ENCODE measurements around the gene PLEKHG4B.
"Not testable (repeated sequence)": the region's sequence is repeated elsewhere in the genome, so short reads cannot be mapped to it uniquely, and the experiment has no call there.

The PLEKHG4B gene

DNA sequence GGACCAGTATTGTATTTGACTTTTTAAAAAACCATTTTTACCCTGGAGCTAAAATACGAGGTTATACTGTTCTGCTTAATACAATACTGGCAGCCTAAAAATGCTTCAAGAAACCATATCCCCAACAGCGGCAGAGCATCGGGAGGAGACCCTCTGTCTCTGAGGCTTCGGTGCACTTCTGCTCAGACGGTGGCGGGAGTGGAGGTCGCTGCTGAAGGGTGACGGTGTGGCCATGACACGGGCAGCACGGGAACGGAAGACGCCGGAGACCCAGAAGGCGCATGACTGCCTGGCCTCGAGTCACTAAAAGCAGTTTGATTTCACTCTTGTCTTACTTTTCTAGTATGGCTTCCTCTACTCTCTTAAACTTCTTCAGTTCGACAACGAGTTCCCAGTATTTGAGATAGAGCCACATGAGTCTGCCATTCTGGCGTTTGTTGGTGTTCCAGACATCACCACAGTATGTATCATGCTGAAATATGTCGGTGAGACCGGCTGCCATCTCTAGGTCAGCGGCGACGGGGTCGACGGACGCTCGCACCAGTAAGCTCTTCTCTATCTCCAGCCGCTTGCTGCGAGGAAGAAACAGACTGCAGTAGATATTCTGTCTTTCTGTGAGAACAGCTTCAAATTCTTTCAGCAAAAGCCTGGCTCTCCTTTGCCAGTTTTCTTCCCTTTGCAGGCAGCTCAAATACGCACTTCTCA, 113.2 kb downstream of the PLEKHG4B start:
- DNase-seq, result no peak

DNA sequence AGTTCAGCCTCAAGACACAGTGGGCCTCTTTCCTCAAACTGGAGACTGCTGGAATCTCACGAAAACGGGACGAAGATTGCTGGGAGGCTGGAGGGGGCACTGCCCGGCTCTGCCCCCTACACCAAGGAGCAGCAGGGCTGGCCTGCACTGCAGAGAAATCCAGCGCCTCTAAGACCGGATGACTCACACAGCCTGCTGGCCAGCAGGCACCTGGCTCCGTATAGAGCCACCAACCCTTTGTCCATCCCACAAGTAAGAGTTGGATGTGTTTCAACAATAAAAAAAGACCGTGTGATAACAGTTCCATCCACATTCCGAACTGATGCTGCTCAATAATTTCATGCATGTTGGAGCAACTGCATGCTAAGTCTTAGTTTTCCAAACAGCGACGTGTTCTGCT, 114.4 kb downstream of the PLEKHG4B start:
- DNase-seq, result no peak

DNA sequence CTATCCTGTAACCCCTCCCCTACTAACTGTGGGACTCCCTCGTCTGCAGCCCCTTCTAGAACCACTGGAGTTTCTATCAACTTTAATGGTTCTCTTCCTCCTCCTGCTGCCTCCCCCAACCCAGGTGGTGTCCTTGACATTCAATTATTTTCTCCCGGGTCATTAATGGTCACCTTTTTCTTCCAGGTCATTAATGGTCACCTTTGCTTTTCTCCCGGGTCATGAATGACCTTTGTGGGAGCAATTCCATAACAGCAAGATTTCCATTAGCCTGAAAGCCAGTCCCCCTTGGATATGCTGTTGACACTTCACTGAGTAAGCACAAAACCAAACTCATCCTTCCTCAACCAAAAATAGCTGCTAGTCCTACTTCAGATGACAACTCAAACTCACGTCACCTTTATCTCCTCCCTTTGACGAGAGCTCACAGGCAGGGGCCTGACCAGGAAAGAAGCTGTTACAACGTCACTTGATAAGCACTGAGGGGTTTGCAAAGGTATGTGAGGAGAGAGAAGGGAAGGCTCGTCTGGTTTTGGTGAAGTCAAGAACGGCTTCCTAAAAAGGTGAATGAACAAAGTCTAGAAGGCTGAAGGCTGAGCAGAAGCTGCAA, 115.1 kb downstream of the PLEKHG4B start:
- no peak for DNase-seq

DNA sequence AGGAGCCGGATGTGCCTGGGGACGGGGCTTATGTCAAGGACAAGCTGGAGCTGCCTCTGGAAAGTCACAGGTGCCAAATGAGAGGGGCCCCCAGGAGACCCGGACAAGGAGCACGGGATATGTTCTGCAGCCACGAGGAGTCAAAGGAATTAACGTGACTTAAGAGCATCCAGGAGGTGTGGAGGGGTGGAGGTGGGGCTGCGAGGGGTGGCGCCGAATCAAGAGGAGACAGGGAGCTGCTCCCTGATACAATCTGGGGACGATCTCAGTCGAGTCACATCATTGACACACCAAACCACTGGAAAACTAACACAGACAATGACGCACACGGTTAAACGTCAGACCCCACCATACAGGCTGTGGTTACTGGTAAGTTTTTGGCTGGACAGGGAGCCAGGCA, 115.6 kb downstream of the PLEKHG4B start:
- DNase-seq, result no peak

DNA sequence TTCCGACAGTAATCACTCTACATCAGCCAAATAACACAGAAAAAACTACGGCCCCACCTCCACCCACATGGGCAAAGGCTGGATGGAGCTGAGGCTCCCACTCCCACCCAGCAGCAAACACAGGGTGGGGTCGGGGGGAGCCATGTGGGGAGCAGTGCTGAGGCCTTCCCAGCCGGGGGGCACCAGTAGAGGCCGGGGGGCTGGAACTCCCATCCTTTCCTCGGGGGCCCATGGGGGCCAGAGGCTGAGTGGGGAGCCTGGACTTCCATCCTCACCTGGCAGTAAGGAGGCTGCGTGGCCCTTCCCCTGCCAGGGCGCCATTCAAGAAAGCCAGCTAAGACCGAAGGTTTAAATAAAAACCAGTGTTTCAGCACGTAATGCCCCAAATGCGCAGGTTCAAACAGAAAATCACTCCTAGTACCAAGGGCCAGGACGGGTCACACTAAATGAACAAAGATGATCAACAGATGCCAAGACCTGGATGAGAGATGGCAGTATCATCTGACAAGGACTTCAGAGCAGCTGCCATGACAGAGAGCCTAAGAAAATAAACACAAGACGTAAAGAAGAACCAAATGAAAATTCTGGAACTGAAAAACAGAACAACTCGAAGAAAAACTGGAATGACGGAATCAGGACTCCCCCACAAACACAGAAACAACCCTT, 116.6 kb downstream of the PLEKHG4B start:
- DNase-seq, result no peak

DNA sequence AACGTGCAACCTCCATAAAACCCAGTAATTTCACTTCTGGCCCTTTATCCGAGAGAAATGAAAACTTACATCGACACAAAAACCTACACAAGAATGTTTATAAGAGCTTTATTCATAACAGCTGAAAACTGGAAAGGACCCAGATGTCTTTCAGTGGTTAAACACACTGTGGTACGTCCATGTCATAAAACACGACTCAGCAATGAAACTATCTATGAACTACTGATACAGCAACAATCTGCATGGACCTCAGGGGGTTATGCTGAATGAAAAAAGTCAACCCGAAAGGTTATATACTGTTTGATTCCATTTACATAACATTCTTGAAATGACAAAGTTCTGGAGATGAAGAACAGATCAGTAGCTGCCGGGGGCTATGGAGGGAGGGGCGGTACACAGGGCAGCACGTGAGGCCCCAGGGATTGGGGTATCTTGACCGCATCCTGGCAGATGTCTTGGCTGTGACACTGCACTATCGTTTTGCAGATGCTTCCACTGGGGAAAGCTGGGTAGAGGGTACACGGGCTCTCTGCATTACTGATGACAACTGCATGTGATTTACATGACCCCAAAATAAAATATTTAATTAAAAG, 121.9 kb downstream of the PLEKHG4B start:
- no peak for DNase-seq

DNA sequence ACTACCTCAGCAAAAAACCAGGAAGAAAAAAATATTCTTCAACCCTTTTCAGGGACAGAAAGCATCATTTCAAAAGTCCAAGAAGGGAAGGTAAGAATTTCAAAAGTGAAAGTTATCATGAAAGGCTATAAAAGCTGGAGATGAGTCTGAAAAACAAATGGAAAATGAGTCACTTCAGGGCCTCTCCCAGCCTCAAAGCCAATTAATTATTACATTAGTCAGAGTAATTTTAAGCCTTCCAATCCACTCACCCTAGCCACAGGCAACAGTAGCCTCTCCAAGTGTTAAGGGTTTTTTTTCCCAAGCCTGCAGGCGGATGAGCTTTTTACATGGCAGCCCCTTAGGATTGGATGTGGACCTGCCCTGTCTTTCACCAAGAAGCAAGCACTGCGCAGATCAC, 123.3 kb downstream of the PLEKHG4B start:
- not testable (repeated sequence) for DNase-seq

DNA sequence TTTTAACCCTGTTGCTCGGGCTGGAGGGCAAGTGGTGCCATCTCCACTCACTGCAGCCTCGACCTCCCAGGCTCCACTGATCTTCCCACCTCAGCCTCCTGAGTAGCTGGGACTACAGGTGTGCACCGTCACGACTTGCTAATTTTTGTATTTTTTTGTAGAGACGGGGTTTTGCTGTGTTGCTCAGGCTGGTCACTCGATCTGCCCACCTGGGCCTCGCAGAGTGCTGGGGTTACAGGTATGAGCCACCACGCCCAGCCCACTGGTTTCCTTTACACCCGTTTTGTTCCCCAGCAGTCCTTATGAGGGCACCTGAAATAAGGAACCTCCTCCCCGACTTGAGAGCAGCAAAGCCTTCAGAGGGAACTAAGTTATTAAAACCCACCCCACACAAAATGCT, 124.1 kb downstream of the PLEKHG4B start:
- DNase-seq, result not testable (repeated sequence)

DNA sequence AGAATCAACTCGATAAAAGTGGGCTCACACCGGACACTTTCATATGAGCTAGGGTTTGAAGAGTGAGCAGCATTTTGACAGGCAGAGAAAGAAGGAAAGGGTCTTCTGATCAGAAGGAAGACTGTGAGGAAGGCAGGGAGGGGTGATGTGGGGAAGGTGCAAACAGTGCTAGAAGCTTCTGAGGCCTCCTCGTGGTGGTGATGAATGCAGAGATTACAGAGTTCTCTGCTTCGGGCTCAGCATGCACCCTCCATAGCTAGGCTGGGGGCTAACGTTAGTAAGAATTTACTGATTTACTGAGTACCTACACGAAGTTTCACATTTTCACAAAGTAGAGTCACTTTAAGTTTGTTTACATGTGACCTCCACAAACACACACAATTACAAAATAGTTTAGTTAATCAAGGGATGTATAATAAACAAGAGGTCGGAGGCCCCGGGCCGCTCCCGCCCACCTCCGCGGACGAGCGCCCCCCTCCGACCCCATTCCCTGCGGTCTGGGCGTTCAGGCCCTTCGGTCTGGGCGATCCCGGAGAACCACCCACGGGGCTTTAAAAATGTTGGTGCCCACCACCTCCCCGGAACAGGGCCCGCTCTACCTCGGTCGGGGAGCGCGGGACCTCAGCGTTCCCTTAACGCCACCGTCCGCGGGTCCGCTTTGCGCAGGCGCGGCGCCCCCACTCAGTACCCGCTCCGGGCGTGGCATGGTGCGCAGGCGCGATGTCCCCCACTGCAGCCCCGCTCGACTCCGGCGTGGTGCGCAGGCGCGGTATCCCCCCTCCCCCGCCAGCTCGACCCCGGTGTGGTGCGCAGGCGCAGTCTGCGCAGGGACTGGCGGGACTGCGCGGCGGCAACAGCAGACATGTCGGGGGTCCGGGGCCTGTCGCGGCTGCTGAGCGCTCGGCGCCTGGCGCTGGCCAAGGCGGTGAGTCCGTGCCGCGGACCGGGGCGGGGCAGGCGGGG, 125.8 kb downstream of the PLEKHG4B start, which contains the start of the genes CCDC127 and SDHA:
TSS of gene CCDC127 (minus strand) at position 660 of the 963 bp plus-strand sequence. CDS start 1,304 bp downstream, outside the sequence.
TSS of gene SDHA (plus strand) at position 827 of the 963 bp plus-strand sequence. CDS start at position 863, 36 bp downstream.
- DNase-seq, result peak; percentile 91

DNA sequence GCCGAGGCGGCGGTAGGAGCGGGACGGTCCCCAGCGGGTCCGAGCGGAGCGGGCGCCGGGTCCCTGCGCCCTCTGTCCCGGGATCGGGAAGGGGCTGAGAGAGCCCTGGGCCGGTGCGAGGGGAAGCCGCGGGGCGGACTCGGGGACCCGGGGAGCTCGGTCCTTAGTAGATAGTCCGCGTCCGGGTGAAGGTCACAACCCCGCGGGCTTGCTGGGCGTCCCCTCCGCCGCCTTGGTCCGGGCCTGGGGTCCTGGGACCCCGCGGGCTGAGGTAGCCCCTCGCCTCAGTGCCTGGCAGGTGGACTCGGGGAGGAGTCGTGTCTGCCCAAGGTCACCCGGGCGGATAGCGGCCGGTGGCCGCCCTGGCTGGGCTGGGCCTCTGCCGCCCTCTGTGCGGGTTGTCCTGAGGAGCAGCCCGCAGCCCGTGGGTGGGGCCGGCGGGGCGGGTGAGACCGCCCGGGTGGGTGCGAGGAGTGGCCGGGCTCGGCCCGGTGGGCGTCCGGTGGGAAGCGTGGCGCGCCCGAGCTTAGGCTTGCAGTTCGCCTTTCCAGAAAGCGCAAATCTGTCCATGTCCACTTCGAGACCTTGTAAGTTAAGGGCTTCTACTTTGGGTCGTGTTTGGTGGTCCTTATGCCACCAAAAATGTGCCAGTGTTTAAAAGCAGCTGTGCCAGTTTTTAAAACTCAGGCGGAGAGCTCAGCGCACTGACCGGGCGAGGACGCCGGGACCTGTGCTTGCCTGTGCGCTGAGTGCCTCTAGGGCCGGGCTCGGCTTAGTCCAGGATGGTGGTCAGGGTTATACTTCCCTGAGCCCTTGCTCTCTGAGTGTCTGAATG, 126.7 kb downstream of the PLEKHG4B start:
- no peak for DNase-seq

DNA sequence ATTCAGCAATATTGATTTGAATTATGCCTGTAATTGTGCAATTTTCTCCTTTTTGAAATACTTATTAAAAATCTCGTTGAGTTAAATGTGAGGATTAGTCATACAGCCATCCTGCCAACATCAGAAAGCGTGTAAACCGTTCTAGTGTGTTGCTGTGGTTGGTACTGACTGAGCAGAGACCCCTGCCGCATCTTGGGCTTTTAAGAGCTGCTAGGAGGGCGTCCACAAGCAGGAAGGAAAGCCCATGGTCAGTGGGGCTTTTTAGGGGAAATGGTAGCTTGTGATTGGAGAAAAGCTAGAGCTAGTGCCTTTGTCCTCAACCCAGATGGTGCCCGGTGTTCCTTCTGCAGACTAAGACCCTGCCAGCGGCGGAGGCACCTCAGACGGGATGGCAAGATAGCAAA, 127.5 kb downstream of the PLEKHG4B start:
- no peak for DNase-seq

DNA sequence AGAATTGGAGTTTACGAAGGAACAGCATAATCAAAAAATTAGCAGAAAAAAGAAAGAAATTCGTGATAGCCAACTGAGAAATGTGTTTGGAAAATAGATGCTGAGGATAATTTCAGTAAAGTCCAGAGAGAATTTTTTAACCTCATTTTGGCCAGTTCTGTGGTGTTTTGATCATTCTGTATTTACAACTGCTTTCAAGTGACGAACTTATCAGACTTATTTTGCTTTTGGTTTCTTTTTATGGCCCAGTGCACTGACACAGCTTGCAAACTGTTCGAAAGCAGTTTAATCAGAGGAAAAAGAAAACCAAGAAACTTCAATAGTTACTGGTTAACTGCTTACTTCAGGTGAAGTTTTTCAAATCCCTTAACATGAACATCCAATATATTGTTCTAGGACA, 128.0 kb downstream of the PLEKHG4B start:
- no peak for DNase-seq

DNA sequence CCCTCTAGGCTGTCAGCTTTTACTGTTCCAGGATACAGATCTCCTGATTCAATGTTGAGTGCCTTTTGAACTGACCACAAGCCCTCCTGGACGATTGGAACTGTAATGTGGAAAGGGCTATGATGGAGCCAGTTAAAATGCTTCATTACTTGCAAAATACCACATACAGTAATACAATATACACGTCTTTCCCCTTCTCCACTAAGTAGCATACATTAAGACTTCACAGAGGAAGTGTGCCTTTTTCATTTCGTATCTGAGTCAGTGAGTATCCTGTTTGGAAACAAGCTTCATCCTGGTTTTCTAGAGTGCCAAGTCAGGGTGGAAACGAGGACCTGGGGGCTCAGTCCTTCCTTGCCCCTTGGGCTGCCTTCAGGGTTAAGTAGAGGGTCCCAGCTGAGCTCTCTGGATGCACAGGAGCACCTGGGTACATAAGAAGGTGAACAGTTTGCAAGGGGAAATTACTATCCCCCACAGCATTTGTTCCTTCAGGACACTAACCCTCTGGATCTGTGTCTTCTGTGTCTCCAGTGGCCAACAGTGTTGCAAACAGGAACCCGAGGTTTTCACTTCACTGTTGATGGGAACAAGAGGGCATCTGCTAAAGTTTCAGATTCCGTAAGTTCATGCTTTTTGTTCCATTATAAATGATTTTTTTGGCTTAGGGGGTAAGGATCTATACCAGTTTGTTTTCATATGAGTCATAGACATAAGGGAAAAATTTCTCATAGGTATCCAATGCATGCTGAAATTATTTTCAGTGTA, 131.2 kb downstream of the PLEKHG4B start:
- DNase-seq, result not testable (repeated sequence)

DNA sequence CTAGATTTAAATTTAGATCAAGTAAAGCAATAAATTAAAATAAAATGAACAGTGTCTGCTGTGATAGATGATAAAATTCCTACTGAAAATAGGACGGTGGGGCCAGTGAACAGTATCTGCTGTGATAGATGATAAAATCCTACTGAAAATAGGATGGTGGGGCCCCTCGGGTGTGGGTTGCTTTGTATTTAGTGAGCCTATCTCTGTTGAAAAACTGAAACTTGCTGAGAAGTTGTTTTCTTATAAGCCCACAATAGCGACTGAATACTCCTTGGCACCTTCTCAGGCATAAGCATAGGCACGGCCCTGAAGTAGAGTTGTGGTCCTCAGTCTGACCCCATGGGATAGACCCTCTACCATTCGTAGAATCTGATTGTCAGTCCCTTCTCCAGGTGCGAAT, 131.8 kb downstream of the PLEKHG4B start:
- DNase-seq, result no peak

DNA sequence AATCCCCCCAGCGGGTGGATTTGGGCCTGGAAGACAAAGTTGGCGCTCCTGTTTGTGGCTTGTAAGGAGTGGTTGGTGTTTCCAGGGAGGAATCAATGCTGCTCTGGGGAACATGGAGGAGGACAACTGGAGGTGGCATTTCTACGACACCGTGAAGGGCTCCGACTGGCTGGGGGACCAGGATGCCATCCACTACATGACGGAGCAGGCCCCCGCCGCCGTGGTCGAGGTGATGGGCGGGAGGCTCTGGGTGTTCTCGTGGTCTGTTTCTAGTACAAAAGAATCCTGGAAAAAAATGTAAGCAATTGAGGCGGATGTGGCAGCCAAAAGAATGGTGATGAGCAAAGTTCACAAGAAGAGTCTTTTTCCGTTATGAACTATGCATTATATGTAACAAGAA, 133.4 kb downstream of the PLEKHG4B start:
- no peak for DNase-seq

DNA sequence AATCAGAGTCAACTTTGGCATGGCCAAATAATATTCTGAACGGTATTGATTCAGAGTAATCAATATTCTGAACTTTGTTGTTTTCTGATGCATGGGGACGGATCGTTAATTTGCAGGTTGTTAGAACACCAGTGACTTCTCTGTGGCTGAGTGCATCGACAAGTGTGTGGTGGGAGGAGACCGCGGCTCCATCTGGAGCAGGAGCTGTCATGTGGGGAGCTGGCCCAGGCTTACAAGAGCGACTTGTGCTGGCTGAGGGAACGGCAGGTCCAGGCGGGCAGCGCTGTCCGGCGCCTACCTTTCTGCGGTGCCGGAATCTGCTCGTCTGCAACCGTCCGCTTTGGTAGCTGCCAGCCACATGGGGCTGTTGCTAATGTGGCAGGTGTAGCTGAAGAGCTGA, 135.4 kb downstream of the PLEKHG4B start:
- not testable (repeated sequence) for DNase-seq

DNA sequence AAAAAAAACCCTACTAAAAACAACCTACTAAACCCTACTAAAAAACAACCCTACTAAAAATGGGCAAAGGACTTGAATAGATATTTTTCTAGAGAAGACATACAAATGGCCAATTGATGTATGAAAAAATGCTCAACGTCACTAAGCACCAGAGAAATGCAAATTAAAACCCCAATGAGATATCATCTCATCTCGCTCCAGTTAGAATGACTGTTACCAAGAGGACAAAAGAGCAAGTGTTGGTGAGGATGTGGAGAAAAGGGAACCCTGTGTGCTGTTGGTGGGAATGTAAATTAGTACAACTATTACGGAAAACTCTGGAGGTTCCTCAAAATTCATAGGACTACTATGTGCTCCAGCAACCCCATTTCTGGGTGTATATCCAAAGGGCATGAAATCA, 136.9 kb downstream of the PLEKHG4B start:
- no peak for DNase-seq

DNA sequence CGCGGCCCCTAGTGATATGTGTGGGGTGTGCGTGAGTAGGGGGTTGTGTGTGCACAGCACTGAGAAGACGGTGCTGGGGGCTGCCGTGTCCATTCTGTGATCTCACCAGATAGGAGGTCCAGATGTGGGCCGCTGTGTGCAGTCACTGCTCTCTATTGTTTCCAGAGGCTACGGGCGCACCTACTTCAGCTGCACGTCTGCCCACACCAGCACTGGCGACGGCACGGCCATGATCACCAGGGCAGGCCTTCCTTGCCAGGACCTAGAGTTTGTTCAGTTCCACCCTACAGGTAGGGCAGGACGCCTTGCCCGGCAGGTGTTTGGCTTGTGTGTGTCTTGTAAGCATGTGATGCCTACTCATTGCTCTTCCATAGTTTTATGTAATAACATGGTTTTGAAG, 138.7 kb downstream of the PLEKHG4B start:
- DNase-seq, result no peak

DNA sequence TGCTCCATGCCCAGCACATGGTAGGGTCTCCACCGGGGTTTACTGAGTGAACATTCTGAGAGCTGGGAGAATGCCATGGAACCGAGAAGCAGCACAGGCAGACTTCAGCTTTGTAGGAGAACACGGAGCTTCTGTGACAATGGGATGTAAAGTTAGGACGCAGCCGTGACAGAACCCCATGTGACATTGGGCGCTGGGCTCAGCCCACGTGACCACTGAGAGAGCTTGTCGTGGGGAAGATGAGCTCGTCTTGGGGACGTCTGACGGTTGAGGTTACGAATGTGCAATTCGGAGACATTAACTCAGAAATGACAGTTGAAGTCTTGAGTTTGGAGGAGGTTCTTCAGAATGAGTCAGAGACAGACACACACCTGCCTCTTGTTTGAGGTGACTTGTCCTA, 139.7 kb downstream of the PLEKHG4B start:
- DNase-seq, result no peak

DNA sequence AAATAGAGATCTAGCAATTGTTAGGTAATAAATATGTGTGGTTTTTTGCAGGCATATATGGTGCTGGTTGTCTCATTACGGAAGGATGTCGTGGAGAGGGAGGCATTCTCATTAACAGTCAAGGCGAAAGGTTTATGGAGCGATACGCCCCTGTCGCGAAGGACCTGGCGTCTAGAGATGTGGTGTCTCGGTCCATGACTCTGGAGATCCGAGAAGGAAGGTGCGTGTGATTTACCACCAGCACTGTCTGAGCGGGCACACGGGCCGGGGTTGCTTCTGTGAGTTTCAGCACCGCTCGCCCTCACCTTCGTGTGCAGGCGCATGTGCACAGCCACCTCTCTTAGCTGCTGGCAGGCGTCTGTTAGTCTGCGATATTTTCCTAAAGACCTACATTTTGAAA, 141.5 kb downstream of the PLEKHG4B start:
- DNase-seq, result not testable (repeated sequence)

DNA sequence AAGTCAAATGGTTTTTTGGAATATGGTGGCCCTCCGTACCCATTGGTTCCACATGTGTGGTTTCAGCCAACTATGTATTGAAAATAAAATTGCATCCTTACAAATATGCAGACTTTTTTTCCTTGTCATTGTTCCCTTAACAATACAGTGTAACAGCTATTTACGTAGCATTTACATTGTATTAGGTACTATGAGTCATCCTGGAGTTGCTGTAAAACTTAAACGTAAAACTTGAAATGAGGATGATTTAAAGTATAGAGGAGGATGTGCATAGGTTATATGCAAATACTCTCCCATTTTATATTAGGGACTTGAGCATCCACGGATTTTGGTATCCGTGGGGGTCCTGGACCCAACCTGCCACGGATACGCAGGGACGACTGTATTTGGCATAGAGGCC, 142.5 kb downstream of the PLEKHG4B start:
- DNase-seq, result no peak

Data from DMS153 (cell line).